ENCODE measurements around the gene SLC29A3.

SLC29A3 gene

GRCh38 chr10:71320592-71320991 lies 1.5 kb downstream of the SLC29A3 start:
- DNase-seq (ENCODE audit: low read depth in 2 of 3, low spot score in 1 of 3), result no peak

DNA sequence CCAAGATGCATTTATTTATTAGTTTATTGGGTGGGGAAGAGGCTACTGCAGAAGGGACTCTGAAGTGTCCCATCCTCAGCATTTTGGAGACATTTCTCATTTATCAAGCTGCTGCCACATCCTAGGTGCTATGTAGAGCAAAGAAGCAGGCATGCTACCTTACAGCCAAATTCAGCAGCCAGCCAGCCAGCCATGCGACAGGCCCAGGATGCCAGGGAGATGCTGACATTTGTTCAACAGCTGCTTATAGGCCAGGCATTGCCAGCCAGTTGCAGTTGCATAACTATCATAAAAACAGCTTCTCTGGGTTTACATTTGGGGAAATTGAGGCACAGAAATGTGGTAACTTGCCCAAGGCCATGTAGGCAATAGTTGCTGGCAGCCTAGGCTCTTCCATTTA lies 2.3 kb downstream of the SLC29A3 start:
- DNase-seq (ENCODE audit: low read depth in 2 of 3, low spot score in 1 of 3), result no peak

DNA sequence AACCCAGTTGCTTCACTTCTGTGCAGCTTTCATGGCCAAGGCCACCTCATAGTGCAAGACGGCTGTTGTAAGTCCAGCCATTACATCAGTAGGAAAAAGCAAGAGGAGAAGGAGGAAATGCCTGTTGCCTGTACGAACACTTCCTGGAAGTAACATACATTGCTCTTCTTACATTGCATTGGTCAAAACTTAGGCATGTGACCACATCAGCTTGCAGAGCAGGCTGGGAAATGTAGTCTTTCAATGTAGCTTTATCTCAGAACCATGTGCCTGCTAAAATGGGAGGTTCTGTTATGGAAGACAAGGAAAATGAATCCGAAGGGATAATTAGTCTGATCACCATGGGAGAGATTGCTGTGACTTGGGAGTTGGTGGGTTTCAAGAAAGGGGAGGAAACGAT lies 4.3 kb downstream of the SLC29A3 start:
- no peak for DNase-seq (ENCODE audit: low read depth in 2 of 3, low spot score in 1 of 3)

- no peak for DNase-seq (ENCODE audit: low read depth in 2 of 3, low spot score in 1 of 3)
These were observed 5.7 kb downstream of the SLC29A3 start for GRCh38 chr10:71324743-71325142.

DNA sequence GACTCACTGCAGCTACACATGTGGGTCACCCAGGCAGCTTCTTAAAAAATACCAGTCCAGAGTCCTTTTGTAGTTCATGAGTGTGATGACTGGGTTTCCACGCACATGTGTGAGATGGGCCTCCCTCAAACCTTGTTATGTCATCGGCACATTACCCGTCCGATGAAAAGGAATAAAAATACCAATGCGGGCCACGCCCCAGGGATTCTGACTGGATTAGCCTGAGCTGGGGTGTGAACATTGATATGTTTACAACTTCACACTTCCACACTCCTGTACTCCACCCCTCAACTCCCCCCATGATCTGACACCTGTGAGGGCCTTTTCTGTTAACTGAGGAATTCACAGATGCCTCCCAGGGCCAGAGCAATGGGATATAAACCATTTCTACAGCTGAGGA lies 6.2 kb downstream of the SLC29A3 start:
- no peak for DNase-seq (ENCODE audit: low read depth in 2 of 3, low spot score in 1 of 3)

GRCh38 chr10:71326464-71326881 lies 7.4 kb downstream of the SLC29A3 start:
- no peak for DNase-seq (ENCODE audit: low read depth in 2 of 3, low spot score in 1 of 3)

DNA sequence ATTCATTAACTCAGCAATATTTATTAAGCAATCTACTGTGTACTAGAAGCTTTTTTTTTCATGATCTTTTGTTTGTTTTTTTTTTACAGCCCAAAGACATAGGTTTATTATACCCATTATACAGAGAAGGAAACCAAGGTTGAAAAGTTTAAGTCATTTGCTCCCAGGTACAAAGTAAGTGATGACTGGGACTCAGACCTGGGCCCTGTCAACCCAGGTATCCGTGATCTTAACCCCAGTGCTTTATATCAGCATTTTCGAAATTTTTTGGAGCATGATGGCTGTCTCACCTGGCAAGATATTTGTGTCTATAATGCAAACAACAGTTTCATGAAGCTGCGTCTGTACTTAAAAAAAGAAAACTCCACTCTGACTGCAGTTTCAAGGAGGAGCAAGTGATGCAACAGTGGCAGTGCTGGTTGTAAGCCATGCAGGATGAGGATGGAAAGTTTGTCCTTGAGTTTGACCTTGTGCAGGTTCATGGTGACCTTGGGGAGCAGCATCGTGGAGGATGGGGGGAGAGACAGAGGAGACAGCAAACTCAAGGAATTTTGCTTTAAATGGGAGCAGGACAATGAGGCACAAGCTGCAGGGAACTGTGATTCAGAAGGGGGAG lies 11.8 kb downstream of the SLC29A3 start:
- DNase-seq (ENCODE audit: low read depth in 2 of 3, low spot score in 1 of 3), result no peak

GRCh38 chr10:71331736-71332135 lies 12.7 kb downstream of the SLC29A3 start:
- DNase-seq (ENCODE audit: low read depth in 2 of 3, low spot score in 1 of 3), result no peak

DNA sequence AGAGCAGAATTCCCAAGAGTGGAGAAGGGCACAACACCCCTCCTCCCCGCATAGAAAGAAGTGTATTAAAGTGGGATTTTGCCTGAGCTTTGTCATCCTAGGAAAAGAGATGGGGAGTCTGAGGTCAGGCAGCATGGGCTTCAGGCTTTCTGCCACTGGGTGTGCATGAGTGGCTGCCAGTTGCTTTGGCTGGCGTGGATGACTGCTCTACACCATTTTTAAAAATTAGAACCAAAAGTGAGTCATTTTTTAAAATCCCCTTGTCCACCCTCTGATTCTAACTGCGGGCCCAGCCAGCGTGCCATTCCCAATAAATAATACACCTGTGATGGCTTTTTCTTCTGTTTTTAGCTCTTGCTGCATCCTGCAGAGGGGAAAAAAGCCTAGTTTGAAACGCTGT lies 13.4 kb downstream of the SLC29A3 start:
- DNase-seq (ENCODE audit: low read depth in 2 of 3, low spot score in 1 of 3), result no peak

GRCh38 chr10:71333129-71333887 lies 14.2 kb downstream of the SLC29A3 start:
- DNase-seq (ENCODE audit: low read depth in 2 of 3, low spot score in 1 of 3), result no peak

GRCh38 chr10:71334221-71334791 lies 15.2 kb downstream of the SLC29A3 start:
- DNase-seq (ENCODE audit: low read depth in 2 of 3, low spot score in 1 of 3), result no peak

GRCh38 chr10:71335173-71335708 lies 16.2 kb downstream of the SLC29A3 start:
- no peak for DNase-seq (ENCODE audit: low read depth in 2 of 3, low spot score in 1 of 3)

- DNase-seq (ENCODE audit: low read depth in 2 of 3, low spot score in 1 of 3), result no peak
These were observed 17.6 kb downstream of the SLC29A3 start for GRCh38 chr10:71336632-71337031.

DNA sequence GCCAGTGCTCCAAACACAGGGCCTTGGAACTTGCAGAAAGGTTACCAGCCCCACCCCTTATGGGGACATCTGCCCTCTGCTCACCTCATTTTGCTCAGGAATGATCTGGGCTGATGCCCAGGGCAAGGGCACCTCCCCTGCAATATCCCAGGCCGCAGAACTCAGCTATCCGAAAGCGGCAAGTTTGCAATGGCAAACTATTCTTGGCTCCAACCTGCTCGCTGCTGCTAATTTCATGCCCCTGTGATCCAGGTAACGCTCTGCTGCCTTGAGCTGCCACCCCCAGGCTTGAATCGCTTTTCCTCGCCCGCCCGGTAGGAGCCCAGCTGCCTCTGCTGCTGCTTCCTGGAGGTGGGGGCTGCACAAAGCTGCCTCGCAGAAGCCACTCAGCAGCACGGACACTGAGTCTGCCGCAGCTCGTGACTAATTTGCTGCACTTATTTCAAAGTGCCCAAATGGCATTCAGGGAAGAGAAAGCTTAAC lies 18.2 kb downstream of the SLC29A3 start:
- DNase-seq (ENCODE audit: low read depth in 2 of 3, low spot score in 1 of 3), result no peak

- no peak for DNase-seq (ENCODE audit: low read depth in 2 of 3, low spot score in 1 of 3)
These were observed 19.9 kb downstream of the SLC29A3 start for GRCh38 chr10:71338728-71339495.

DNA sequence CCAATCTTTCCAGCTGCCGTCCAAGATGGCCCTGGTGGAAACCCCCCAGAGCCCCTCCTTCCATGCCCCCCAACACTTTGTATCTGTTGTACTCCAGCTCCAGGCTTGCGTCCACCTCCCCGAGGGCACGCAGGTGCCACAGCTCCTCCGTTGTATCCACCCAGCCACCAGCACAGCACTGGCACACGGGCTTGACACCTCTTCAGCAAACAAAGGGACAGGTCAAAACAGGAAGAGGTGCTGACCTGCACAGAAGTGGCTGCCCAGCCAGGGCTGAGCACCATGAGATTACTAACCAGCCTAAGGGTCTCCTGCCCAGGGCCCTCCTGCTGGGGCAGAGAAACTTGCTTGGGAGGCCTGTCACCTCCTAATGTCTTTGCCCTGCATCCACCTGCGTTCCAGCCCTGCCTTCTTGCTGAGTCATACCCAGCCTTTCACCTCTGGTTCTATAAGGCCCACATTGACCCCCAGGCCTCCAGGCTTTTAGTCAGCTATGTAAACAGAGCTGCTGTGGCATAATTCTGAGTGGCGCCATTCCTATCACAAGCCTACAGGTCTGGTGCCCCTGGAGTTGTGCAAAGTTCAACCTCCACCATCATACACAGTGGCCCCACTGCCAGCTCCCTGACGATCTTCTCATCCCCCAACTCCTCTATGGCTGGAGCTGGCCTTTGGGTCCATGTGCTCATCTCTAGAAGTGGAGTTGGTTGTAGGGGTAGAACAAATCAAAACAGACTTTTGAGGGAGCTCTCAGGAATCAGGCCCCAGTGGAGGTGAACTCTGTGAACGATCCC lies 20.9 kb downstream of the SLC29A3 start:
- DNase-seq (ENCODE audit: low read depth in 2 of 3, low spot score in 1 of 3), result no peak

- no peak for DNase-seq (ENCODE audit: low read depth in 2 of 3, low spot score in 1 of 3)
These were observed 23.7 kb downstream of the SLC29A3 start for GRCh38 chr10:71342573-71343391.

GRCh38 chr10:71343392-71343773 lies 24.3 kb downstream of the SLC29A3 start:
- DNase-seq (ENCODE audit: low read depth in 2 of 3, low spot score in 1 of 3), result no peak

- no peak for DNase-seq (ENCODE audit: low read depth in 2 of 3, low spot score in 1 of 3)
These were observed 25.3 kb downstream of the SLC29A3 start for GRCh38 chr10:71344154-71344925.
